Measurements from ENCODE around the gene CUX1.
"Not testable (repeated sequence)": the region's sequence is repeated elsewhere in the genome, so short reads cannot be mapped to it uniquely, and the experiment has no call there.

Gene CUX1

GRCh38 chr7:101854084-101854865, 36.8 kb downstream of the CUX1 start:
- DNase-seq: no peak

GRCh38 chr7:101856473-101857357, 39.3 kb downstream of the CUX1 start:
- peak; percentile 90 for DNase-seq

- DNase-seq: peak; percentile 28
These were observed 40.0 kb downstream of the CUX1 start for GRCh38 chr7:101857358-101857811.

DNA sequence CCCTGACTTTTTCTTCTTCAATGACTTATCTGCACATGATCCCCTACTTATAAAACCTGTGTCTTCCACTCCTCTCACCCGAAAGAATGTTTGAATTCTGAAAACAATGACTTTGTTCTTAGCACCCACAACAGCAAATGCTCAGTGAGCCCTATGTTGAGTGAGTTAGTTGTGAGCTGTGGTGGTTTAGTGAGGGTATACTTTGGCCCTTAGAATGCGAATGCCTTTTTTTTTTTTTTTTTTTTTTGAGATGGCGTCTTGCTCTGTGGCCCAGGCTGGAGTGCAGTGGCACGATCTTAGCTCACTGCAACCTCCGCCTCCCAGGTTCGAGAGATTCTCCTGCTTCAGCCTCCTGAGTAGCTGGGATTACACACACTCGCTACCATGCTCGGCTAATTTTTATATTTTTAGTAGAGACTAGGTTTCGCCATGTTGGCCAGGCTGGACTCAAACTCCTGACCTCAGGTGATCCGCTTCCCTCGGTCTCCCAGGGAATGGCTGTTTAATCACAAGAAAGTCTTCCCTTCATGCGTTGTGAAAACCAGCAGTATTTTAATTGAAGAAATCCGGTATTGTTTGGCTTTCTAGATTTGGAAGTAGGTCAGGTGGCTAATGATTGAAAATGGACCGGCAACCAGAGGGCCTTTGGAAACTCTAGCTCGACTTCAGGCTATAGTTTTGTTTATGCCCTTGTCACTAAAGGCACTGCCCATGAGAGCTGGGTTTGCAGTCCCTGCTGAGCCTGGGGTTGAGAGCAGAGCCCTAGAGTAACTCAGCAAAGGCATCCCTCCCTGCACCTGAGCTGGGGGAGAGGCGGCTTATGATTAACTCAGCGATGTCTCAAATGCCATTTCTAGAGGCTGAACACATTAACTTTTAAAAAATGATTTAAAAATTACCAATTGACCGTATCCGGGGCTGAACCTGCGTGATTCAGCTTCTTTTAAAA, 41.3 kb downstream of the CUX1 start:
- no peak for DNase-seq

- no peak for DNase-seq
These were observed 42.1 kb downstream of the CUX1 start for GRCh38 chr7:101859411-101860106.

DNA sequence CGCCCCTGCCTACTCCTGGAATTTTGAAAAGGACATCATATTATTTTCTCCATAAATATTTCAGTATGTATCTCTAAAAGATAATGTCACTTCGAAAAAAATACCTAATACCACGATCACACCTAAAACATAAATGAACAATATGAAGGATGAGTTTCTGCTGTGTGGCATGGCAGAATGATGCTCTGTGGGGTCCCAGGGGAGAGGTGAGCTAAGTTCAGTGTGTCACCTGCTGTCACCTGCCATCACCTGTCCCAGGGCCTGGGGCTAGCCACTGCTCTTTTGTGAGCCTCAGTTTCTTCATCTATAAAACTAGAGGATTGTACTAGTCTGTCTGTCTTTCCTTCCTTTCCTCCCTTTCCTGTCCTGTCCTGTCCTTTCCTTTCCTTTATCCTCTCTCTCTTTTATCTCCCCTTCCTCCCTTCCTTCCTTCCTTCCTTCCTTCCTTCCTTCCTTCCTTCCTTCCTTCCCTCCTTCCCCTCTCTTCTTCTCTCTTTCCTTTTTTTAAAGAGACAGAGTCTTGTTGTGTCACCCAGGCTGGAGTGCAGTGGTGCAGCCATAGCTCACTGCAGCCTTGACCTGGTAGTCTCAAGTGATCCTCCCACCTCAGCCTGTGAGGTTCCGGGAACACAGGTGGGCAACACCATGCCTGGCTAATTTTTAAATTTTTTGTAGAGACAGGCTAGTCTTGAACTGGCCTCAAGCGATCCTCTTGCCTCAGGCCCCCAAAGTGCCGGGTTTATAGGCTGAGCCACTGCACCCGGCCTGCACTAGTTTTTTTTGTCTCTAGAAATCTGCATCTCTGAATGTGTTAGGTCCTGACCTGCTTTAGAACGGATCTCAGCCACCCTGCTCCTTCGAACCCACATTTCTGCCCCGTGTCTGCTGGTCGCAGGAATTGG, 43.1 kb downstream of the CUX1 start:
- DNase-seq: no peak

GRCh38 chr7:101861218-101861775, 43.9 kb downstream of the CUX1 start:
- DNase-seq: no peak

- DNase-seq: no peak
These were observed 45.1 kb downstream of the CUX1 start for GRCh38 chr7:101862280-101863220.

- no peak for DNase-seq
These were observed 46.2 kb downstream of the CUX1 start for GRCh38 chr7:101863598-101863997.

DNA sequence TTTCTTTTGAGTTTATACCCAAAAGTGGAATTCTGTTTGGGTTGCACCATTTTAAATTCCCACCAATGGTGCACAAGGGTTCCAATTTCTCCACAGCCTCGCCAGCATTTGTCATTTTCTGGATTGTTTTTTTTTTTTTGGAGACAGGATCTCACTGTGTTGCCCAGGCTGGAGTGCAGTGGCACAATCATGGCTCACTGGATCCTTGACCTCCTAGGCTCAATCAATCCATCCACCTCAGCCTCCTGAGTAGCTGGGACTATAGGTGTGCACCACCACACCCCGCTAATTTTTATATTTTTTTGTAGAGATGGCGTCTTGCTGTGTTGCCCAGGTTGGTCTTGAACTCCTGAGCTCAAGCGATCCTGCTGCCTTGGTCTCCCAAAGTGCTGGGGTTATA, 46.6 kb downstream of the CUX1 start:
- no peak for DNase-seq

GRCh38 chr7:101865031-101865430, 47.6 kb downstream of the CUX1 start:
- DNase-seq: no peak

- no peak for DNase-seq
These were observed 48.0 kb downstream of the CUX1 start for GRCh38 chr7:101865455-101865854.

DNA sequence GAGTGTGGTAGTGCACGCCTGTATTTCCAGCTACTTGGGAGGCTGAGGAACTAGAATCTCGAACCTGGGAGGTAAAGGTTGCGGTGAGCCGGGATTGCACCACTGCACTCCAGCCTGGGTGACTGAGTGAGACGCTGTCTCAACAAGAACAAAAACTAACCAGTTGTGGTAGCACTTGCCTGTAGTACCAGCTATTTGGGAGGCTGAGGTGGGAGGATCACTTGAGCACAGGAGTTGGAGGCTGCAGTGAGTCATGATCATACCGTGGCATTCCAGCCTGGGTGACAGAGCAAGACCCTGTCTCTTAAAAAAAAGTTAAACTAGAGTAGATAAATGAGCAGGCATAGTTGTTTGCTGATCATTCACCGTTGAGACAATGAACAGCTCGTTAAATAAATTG, 48.9 kb downstream of the CUX1 start:
- DNase-seq: no peak

- no peak for DNase-seq
These were observed 49.8 kb downstream of the CUX1 start for GRCh38 chr7:101867265-101867664.

DNA sequence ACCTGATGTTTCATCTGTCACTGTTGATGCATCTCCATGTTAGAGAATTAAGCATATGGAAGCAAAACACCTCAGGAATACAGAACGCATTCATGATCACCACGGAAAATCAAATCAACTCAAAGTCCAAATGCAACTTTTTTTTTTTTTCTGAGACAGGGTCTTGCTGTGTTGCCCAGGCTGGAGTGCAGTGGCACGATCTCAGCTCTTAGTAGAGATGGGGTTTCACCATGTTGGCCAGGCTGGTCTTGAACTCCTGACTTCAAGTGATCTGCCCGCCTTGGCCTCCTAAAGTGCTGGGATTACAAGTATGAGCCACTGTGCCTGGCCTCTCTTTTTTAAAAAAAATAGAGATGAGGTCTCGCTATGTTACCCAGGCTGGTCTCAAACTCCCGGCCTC, 50.3 kb downstream of the CUX1 start:
- not testable (repeated sequence) for DNase-seq

DNA sequence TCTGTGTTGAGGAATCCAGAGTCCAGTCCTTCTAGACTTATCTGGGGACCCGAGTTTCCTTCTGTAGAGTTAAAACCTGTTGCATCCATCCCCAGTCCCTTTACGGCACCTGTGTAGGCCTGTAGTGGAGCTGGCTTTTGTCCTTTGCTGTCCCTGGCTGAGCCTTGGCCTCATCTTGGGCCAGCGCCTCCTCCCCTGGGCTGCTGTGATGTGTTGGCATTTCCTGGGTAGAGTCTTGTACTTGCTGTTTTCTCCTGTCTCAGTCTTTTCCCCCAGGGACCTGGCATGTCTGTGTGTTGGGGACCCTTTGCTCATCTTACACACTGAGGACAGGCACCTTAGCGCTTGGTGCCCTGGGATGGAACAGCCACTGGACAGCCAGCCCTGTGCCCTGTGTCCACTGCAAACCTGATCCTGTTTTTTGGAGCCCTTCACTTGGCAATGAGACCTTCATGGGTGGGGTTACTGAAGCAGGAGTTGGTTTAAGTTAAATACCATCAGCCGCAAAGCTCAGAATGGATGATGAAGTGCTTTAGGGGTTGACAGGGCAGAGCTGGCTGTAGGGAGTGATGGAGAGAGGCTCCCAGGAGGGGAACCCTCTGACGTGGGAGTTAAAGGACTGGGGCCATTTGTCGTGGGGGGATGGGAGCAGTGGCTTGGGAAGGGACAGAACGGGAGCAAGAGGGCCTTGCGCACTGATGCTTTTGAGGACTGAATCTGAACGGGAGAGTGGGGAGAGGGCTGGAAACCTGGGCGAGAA, 50.9 kb downstream of the CUX1 start:
- no peak for DNase-seq

- no peak for DNase-seq
These were observed 51.8 kb downstream of the CUX1 start for GRCh38 chr7:101869026-101869900.

DNA sequence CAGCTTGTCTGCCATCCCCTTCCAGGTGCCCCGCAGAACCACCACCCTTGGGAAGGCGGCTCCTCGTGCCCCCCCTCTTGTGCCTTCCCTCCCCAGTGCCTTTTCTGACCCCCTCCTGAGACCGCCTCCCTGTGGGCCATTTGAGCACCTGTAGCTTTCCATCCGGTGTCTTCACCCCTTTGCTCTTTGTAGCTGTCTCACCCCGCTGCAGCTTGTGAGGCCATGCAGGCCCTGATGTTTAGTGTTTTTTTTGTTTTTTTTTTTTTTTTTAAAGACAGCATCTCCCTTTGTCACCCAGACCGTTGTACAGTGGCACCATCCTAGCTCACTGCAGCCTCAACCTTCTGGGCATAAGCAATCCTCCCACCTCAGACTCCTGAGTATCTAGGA, 52.5 kb downstream of the CUX1 start:
- no peak for DNase-seq

All from activated CD4-positive, alpha-beta T cell treated with anti-CD3 and anti-CD28 coated beads, Interleukin-10, Interleukin-2, amounts not matched to agents 100 ng/mL and 50 ng/mL, durations not matched to agents 16 hours and 8 hours (primary cell).